T-helper 2 cell (primary cell): ENCODE results near the gene NDUFB2.
"Not testable (repeated sequence)": the region's sequence is repeated elsewhere in the genome, so short reads cannot be mapped to it uniquely, and the experiment has no call there.

Experiments
- DNase-seq, 5 experiments: peaks; one replicate each; pipeline versions ENCODE4 v3.0.0 to v3.0.0-alpha.2; 2012 to 2022
- total RNA-seq, 2 donors: gene quantifications; one replicate each; lab custom pipeline; 2026; lab: John Stamatoyannopoulos, UW

NDUFB2 gene
- total RNA-seq, result 24.3 to 29.4 reads per million in 2 donors

DNA sequence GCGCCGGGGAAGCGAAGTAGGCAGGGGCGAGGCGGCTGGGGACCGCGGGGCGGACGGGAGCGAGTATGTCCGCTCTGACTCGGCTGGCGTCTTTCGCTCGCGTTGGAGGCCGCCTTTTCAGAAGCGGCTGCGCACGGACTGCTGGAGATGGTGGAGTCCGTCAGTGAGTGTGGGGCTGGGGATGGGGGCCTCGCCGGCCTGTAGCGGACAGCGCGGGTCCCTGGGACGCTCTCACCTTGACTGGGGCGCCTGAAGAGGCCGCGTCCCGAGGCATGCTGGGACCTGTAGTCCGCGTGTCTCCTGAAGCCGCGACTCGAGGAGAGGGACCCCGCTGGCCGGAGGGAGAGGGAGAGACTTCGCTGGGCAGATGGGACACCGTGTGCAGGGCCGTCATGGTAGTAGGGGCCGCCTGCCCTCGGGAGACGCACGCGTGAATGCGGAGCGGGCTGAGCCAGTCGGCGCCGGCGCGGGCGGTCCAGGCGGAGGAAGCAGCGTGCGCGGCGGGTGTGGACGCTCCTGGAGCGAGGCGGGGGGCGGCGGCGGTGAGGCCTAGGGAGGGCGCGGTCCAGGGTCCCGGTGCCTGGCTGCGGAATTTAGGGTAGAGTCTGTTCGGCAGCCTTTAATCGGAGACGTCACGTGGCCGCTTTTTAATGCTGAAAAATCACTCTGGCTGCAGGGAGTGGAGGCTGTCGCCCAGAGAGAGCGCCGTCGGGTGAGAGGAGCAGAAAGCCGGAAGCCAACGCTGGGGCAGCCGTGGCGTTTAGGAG lies at the start of gene NDUFB2:
Gene NDUFB2 (plus strand): TSS at position 29 of the 767 bp plus-strand sequence. CDS start 37 bp downstream, at position 66.
- DNase-seq, result peak in 4 of 5 experiments; percentile 39 to 94 (median 72)

DNA sequence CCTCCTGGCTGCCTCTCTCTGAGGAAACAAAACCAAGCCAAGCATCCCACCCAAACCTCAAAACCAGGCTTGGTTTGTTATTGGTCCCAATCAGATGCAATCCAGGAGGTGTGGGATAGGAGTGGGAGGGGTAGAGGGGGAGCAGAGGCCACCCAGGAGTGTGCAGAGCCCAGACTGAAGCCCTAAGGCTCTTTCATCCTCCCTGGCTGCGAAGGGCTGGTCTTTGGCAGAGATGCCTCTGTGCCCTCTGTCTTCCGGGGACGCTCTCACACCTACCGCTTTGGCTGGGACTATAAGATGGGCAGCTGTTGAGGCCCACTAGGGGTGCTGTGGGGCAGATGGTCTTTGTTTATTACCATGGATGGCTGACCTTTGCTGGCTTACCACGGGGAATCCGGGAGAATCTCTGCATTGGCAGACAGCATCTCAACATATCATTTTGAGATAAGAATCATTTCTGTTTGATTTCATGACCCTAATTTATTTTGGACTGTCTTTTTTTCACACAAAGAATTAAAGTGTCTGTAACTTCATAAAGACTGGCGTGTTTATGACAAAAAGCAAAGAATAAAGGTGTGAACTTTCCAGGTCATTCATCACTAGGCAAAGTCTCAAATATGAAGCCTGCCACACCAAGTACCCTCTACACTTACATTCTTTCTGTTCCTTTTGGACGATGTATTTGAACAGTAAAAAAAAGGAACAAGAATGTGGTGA lies 49.4 kb upstream of the NDUFB2 start:
- peak in 2 of 5 experiments; percentile 6 to 43 for DNase-seq

DNA sequence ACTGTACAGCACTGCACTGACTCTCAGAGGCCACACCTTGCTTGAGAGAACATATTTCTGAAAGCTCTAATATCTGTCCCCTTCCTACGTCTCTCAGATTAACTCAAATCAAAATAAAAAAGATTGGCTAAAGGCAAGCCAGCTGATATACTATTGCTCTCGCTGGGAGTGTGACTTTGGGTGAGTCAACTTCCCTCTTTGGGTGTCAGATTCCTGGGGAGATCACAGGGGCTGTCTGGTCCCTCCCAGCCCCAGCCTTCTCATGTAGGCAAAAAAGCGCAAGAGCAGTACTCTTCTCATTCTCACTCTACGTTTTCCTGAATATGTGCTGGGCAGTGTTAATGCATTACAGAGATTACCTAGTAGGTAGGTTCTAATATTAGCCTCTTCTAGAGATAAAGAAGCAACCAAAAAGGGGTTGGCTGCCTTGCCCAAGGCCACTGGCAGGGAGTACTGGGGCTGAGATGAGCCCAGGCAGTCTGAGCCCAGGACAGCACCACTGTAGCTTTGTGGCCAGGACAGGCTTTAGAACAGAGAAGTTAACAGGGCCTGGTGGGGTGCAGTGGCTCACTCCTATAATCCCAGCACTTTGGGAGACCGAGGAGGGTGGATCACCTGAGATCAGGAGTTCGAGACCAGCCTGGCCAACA lies 46.8 kb upstream of the NDUFB2 start:
- no peak for DNase-seq

DNA sequence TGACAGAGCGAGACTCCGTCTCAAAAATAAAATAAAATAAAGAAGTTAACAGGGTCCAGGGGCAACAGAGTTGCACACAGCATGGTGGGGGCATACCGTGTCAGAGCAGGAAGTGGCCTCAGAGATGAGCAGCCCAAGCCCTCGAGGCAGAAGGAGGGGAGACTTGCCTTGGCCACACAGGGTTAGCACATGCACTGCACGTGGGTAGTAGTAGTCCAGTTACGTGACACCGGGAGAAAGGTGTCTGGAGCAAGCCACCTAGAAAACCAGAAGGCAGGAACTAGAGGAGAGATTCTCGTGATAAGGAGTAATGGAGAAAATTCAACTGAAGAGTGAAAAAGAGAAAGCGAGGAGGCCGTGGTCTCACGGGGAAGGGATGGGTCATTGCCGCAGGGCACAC lies 46.1 kb upstream of the NDUFB2 start:
- DNase-seq, result no peak

DNA sequence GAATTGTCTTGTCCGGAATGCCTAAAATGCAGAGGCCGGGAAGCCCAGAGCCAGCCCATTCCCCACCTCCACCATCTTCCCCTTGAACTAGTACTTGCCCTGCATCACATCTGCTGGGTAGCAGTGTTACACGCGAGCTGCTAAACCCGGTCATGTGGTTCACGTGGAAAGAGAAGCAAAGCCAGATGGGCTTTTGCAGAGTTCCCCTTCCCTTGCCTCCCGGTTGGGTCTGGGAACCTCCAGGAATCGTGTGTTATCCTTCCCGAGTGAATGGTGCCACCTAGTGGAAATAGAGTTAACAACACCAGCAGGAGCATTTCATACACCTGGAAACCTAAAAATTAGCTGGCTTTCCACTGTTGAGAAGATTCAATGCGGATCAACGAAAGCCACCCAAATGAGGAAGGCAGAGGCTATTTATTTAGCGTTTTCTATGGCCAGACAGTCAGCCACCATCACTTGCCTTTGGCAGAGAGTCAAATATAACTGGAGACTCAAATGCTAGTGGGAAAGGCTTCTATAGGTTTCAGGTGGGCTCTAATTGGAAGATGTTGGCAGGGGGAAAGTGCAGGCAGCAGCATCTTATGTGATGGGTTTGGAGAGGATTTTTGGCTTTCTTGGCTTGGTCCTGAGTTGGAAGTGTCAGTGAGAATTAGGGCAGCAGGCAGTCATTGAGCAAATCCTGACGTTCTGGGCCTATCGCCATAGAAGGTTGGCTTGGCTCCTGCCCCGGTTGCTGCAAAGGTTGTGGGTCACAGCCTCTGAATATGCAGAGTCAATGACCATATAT lies 43.0 kb upstream of the NDUFB2 start:
- DNase-seq, result peak in 1 of 5 experiments; percentile 20

DNA sequence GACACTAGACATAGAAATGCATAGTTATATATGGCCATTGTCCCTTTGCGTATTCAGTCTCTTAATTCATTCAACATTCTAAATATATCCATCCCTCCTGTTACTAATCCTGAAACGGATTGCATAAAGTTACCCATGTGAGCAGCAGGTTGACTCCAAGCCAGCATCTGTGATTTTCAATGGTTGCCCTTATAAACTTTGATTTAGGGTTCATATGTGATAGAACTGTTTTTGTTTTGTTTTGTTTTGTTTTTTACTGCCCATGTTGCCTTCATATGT lies 42.5 kb upstream of the NDUFB2 start:
- no peak for DNase-seq

DNA sequence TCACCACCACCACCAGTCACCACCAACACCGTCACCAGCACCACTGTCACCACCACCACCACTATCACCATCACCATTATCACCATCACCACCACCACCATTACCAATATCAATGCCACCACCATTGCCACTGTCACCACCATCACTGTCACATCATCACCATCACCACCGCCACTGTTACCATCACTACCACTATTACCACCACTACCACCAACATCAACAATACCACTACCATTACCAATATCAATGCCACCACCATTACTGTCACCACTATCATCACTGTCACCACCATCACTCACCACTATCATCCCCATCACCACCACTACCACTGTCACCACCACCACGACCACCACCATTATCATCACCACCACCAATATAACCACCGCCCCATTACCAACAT lies 41.8 kb upstream of the NDUFB2 start:
- no peak for DNase-seq

DNA sequence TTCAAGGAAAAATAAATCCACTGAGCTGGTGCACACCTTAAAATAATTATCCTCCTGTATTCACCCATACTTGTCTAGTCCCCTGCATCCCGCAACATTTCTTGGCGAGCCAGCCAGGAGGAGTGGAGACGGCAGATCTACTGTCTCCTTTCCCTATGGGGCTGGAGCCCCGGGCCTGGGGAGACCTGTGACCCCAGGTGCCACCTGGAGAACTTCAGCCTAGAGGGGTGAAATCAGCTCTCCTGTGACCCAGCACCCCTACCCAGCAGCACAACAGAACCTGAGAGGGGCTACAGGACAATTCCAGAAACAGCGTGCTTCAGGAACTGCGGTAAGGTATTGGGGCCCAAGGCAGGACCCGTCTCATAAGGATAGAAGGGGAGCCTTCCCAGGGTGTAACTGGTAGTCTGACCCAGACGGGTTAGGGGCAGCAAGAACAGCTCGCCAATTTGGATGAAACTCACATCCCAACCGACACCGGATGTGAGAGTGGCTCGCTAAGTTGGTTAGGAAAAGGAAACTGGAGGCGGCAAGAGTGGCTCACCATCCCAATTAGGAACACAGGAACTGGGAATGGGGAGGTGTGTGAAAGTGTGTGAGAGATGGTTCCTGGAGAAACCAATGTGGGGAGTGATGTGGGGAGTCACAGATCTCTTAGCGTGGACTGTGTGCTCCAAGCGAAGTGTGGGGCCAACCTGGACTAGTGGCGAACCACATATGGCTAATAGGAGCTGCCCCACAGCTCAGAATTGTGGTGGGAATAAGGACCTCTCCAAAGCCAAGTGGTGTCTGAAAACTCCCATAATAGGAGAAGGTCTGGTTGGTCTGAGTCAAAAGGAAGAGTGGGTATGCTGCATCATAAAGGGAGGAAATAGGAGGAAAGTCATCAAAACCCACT lies 40.7 kb upstream of the NDUFB2 start:
- DNase-seq, result no peak

DNA sequence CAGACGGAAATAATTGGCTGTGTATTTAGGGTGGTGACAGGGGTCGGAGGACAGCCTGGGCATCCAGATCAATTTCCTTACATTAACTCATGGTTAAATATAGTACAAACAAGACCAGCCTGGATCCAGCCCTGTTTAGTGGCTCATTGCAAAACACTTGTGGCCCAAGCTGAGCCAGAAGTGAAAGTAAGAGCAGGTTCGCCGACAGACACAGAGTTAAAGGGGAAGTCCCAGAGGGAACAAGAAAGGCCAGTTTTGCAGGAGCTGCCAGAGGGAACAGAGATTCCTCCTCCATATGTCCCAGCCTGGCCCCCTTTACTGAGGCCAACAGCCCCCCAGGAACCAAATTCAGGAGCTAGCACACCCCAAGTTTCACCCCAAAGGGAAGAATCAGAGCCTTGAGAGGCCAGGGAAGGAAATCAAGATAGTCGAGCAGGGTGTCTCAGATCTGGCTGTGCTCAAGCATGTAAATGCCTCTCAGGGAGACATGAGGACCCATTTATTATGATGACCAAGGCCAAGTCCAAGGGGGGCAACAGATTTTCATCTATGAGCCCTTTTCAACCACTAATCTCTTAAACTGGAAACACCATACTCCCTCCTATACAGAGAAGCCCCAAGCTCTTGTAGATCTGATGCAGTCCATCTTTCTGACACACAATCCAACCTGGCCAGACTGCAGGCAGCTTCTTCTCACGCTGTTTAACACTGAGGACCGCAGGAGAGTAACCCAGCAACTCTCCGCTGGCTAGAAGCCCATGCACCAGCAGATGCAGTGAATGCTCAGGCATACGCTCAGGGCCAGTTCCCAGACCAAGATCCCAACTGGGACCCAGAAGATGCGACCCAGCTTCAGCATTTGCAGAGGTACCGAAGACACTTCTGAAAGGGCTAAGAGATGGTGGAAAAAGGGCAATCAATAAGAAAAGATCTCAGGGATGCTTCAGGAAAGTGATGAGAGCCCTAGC lies 39.7 kb upstream of the NDUFB2 start:
- peak in 1 of 5 experiments; percentile 73 for DNase-seq

DNA sequence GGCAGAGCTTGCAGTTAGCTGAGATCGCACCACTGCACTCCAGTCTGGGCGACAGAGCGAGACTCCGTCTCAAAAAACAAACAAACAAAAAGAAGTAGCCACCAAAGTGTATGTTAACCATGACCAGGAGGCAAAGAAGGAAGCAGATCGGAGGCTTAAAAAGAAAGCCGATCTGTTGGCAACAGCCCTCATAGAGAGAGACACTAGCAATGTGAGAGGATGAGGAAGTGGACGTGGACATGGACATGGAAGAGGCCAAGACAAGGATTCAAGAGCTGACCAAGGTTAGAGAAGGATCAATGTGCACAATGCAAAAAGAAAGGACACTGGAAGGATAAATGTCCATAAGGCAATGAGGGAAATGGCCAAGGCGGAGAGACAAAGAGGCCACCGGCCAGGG lies 38.6 kb upstream of the NDUFB2 start:
- no peak for DNase-seq

DNA sequence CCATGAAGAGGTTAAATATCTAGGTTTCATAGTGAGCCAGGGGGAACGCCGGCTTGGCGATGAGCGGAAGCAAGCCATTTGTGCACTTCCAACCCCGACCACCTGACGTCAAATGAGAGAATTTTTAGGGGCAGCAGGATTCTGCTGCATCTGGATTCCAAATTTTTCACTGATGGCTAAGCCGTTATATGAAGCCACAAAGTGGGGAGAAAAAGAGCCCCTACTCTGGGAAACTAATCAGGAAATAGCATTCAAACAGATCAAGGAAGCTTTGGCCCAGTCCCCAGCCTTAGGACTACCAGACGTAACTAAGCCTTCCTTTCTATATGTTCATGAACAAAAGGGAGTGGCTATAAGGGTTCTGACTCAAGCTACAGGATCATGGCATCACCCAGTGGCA lies 36.7 kb upstream of the NDUFB2 start:
- no peak for DNase-seq

DNA sequence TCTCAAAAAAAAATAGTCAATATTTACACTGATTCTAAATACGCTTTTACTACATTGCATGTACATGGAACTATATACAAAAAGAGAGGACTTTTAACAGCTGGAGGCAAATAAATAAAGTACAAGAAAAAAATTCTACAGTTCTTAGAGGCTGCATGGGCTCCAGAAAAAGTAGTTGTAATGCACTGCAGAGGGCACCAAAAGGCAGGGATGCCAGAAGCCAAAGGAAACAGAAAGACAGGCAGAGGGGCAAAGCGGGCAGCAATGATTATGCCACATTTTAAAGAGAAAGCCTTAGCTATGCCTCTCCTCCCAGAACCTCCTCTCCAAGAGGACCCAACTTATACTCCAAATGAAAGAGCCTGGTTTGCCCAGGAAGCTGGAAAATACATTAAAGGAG lies 35.4 kb upstream of the NDUFB2 start:
- no peak for DNase-seq

DNA sequence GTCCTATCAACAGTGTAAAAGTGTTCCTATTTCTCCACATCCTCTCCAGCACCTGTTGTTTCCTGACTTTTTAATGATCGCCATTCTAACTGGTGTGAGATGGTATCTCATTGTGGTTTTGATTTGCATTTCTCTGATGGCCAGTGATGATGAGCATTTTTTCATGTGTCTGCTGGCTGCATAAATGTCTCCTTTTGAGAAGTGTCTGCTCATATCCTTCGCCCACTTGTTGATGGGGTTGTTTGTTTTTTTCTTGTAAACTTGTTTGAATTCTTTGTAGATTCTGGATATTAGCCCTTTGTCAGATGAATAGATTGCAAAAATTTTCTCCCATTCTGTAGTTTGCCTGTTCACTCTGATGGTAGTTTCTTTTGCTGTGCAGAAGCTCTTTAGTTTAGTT lies 33.6 kb upstream of the NDUFB2 start:
- not testable (repeated sequence) for DNase-seq

DNA sequence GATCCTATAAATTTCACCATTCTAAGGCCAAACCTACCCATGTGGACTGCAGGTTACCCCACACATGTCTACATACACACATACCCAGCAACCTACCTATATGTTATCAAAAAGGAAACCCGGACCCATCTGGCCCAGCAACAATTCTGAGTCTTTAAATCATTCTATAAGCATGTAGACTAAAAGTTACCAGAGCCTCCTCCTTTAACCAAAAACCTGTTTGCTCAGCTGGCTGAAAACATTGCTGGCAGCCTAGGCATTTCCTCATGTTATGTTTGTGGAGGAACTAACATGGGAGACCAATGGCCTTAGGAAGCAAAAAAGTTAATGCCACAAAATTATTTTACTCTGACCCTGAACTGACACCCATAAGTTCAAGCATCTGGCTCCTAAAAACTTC lies 29.0 kb upstream of the NDUFB2 start:
- no peak for DNase-seq

DNA sequence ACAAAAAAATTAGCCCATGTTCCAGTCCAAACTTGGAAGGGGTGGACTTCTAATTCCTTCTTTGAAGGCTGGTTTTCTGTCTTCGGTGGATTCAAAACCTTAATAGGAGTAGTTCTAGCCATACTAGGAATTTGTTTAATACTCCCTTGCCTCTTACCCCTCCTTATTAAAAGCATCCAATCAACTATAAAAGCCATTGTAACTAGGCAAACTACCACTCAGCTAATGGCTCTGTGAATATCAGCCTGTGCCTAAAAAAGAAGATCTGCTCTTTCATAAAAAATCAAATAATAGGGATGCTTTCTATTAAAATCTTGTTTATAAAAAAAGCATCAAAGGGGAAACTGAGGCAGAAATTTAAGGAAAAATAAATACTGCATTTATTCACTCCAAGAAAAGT lies 27.9 kb upstream of the NDUFB2 start:
- DNase-seq, result no peak

DNA sequence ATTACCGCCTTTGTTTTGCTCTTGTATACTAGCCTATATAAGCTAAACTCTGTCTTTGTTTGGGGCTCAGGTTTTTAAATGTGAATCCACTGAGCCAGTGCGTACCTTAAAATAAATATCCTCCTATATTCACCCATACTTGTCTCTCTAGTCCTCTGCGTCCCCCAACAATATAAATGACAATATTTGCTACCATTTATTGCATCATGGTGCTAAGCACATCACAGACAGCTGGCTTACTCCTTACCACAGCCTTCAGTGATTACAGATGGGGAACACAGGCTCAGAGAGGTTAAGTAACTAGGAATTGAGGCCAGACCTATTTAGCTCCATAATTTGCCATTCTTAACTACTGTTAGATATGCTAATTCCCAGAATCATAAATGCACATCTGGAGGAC lies 27.2 kb upstream of the NDUFB2 start:
- DNase-seq, result no peak

DNA sequence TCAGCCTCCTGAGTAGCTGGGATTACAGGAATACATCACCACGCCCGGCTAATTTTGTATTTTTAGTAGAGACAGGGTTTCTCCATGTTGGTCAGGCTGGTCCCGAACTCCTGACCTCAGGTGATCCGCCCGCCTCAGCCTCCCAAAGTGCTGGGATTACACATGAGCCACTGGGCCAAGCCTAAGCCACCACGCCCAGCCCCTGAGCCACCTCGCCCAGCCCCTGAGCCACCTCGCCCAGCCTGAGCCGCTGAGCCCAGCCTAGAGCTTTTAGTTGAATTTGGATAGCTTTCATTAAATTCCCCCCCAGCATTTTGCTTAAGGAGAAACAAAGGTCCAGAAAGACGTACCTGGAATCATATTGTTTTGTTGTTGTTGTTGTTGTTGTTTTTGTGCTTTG lies 26.6 kb upstream of the NDUFB2 start:
- not testable (repeated sequence) for DNase-seq

DNA sequence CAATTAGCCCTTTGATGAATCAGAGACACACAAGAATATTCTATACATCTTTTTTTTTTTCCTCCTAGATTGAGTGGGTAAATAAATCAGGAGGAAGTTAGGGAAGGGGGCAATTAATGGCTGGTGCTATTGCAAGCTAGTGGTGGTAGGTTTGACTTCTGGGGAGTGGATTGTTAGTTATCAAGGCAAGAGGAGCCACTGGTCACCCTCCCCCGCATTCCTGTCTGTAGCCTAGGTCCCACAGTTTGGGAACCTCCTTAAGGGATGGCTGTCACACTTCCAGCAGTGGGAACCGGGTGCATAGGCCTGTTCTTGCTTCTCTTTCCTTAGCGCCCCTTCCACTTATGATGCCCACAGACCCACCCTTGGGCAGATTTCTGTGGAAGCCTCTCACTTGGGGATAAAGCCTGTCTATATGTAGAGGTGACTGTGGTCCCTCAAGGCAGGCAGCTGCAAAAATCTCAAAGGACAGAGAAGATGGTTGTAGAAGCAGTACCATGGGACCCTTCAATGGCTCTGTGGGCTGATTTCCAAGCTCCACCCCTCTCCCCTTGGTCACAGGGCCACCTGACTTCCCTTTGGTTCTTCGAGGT lies 26.1 kb upstream of the NDUFB2 start:
- no peak for DNase-seq

DNA sequence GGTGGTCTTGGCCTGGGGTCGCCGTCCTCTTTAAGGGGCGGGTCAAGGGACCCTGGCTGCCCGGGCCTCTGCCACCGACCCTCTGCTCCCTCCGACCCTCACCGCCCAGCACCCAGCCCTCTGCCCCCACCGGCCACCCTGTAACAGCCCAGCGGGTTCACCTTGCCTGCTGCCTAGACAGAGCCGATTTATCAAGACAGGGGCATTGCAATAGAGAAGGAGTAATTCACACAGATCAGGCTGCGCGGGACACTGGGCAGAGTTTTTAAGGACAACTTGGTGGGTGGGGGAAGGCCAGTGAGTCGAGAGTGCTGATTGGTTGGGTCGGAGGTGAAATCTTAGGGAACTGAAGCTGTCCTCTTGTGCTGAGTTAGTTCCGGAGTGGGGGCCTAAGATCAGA lies 24.5 kb upstream of the NDUFB2 start:
- no peak for DNase-seq

DNA sequence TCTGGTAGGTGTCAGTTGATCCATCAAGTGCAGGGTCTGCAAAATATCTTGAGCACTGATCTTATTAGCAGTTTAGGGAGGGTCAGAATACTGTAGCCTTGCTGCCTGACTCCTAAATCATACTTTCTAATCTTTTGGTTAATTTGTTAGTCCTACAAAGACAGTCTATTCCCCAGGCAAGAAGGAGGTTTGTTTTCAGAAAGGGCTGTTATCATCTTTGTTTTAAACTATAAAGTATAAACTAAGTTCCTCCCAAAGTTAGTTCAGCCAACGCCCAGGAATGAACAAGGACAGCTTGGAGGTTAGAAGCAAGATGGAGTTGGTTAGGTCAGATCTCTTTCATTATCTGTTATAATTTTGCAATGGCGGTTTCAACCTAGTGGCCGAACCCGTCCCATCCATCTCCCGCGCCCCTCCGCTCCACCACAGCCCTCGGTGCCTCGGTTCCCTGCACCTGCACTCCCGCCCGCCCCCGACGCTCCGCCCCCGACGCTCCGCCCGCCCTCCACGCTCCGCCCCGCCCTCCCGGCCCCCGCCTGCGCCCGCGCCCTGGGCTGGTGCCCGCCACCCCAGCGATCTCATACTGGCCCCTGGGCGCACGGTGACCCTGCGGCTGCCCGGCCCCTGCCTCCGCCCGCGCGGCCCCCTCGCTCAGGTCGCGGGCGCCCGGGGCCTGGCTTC lies 24.0 kb upstream of the NDUFB2 start, which contains the start of gene ADCK2:
Gene ADCK2 (plus strand): TSS at position 564 of the 681 bp plus-strand sequence. CDS start 386 bp downstream, outside the sequence.
- peak; percentile 39 to 70 (median 45) for DNase-seq
